GM13976 (cell line): ENCODE results near the gene MSGN1.
"Not testable (repeated sequence)": the region's sequence is repeated elsewhere in the genome, so short reads cannot be mapped to it uniquely, and the experiment has no call there.

Experiments used
- DNase-seq: peaks from one replicate; pipeline ENCODE4 v3.0.0; 2012; ENCODE audit warnings: low spot score
- in situ Hi-C: fragments of 300-500 bp; cut with MboI; formaldehyde crosslinking; loops from one replicate; pipeline ENCODE4 v1.12.0; 2022; ENCODE audit warnings: low sequenced_read_pairs, mixed read lengths, inconsistent platforms; ENCODE audit not compliant: unreplicated experiment
- TF ChIP-seq, protein P1 (sequence below): IDR thresholded peaks from 2 replicates; pipeline ENCODE4 v1.5.1; 2012; ENCODE audit warnings: borderline replicate concordance, mild to moderate bottlenecking; ENCODE audit not compliant: insufficient read depth; ENCODE audit errors: extremely low read depth, missing control alignments, control extremely low read depth

Gene MSGN1

DNA sequence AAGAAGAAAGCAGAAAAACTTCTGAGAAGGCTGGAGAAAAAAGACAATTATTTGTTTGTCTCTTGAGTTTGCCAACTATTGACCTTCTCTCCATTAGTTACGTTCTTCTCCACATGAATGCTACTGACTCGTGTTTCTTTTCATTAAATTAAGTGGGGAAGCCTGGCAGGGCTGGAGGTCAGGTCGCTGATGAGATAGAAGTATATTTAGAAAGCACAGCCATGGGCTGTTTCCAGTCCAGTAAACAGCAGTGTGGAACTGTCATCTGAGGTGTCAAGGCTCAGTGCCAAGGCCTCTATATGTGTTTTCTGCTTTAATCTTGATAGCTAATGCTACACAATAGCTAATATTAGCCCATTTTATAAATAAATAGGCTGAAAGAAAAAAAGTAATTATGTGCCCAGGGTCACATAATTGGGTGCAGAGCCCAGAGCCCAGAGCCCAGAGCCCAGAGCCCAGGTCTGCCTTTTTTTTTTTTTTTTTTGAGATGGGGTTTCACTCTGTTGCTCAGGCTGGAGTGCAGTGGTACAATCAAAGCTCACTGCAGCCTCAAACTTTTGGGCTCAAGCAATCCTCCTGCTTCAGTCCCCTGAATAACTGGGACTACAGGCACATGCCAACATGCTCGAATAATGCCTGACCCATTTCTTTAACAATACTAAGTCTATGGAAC is 6.3 kb downstream of the MSGN1 start:
- TF ChIP-seq, protein P1, sequence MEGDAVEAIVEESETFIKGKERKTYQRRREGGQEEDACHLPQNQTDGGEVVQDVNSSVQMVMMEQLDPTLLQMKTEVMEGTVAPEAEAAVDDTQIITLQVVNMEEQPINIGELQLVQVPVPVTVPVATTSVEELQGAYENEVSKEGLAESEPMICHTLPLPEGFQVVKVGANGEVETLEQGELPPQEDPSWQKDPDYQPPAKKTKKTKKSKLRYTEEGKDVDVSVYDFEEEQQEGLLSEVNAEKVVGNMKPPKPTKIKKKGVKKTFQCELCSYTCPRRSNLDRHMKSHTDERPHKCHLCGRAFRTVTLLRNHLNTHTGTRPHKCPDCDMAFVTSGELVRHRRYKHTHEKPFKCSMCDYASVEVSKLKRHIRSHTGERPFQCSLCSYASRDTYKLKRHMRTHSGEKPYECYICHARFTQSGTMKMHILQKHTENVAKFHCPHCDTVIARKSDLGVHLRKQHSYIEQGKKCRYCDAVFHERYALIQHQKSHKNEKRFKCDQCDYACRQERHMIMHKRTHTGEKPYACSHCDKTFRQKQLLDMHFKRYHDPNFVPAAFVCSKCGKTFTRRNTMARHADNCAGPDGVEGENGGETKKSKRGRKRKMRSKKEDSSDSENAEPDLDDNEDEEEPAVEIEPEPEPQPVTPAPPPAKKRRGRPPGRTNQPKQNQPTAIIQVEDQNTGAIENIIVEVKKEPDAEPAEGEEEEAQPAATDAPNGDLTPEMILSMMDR, result no peak
- DNase-seq, result no peak
- in situ Hi-C loops, result no loop called here

- in situ Hi-C loops, DNase-seq: not testable (repeated sequence)
Measured at GRCh38 chr2:17823646-17824045, 7.4 kb downstream of the MSGN1 start.

GRCh38 chr2:17827316-17827715 is 11.1 kb downstream of the MSGN1 start:
- in situ Hi-C loops, result no loop called here
- DNase-seq, result no peak
- TF ChIP-seq, protein P1, result no peak

- no peak for DNase-seq
- in situ Hi-C loops, result no loop called here
- TF ChIP-seq, protein P1, result no peak
Measured at GRCh38 chr2:17827785-17828184, 11.5 kb downstream of the MSGN1 start.

- DNase-seq, result peak; percentile 79
Measured at GRCh38 chr2:17830053-17831034, 14.1 kb downstream of the MSGN1 start.

GRCh38 chr2:17835516-17835915 is 19.3 kb downstream of the MSGN1 start:
- DNase-seq, result no peak
- in situ Hi-C loops, result no loop called here
- TF ChIP-seq, protein P1, result no peak

More at GRCh38 chr2:17830053-17831034, 14.1 kb downstream of the MSGN1 start:
- in situ Hi-C loops, result no loop called here
- TF ChIP-seq, protein P1, result peak; percentile 89

DNA sequence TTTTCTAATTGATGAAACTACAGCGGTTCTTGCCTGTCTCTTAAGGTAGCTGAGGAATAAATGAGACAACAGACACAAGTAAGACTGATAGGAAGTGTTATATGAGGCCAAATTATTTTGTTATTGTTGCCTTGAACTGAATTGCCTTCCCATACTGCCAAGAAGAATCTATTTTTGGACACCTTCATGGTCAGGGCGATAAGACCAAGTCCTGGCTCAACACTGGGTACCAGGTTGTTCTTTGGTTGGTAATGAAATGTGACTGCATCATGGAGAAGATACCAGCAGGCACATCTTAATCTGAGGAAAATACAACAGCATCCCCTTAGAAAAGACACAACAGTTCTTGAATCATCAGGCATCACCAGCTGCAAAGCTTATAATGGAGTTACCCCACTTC is 23.7 kb downstream of the MSGN1 start:
- DNase-seq, result no peak
- in situ Hi-C loops, result no loop called here
- TF ChIP-seq, protein P1, result no peak
